GM18519 (cell line): ENCODE measurements around the gene CC2D1A.

Source experiments
- ATAC-seq: cut with Tn5 transposase; IDR thresholded peaks from one replicate; pipeline ENCODE4 v1.9.1; 2021; ENCODE audit warnings: mild to moderate bottlenecking, moderate library complexity; ENCODE audit not compliant: unreplicated experiment, low FRiP score

Gene CC2D1A

GRCh38 chr19:13876834-13877233, 29.2 kb upstream of the CC2D1A start, which contains the start of gene NANOS3:
TSS of gene NANOS3 (plus strand) at chr19:13877134. CDS start at chr19:13877249, 115 bp downstream.
- no peak for ATAC-seq

DNA sequence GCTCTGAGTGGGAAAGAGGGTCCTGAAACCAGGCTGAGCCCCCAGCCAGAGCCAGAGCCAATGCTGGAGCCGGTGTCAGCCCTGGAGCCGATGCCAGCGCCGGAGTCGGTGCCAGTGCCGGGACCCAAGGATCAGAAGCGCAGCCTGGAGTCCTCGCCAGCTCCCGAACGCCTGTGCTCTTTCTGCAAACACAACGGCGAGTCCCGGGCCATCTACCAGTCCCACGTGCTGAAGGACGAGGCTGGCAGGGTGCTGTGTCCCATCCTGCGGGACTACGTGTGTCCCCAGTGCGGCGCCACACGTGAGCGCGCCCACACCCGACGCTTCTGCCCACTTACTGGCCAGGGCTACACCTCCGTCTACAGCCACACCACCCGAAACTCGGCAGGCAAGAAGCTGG, 28.7 kb upstream of the CC2D1A start:
- ATAC-seq: no peak

DNA sequence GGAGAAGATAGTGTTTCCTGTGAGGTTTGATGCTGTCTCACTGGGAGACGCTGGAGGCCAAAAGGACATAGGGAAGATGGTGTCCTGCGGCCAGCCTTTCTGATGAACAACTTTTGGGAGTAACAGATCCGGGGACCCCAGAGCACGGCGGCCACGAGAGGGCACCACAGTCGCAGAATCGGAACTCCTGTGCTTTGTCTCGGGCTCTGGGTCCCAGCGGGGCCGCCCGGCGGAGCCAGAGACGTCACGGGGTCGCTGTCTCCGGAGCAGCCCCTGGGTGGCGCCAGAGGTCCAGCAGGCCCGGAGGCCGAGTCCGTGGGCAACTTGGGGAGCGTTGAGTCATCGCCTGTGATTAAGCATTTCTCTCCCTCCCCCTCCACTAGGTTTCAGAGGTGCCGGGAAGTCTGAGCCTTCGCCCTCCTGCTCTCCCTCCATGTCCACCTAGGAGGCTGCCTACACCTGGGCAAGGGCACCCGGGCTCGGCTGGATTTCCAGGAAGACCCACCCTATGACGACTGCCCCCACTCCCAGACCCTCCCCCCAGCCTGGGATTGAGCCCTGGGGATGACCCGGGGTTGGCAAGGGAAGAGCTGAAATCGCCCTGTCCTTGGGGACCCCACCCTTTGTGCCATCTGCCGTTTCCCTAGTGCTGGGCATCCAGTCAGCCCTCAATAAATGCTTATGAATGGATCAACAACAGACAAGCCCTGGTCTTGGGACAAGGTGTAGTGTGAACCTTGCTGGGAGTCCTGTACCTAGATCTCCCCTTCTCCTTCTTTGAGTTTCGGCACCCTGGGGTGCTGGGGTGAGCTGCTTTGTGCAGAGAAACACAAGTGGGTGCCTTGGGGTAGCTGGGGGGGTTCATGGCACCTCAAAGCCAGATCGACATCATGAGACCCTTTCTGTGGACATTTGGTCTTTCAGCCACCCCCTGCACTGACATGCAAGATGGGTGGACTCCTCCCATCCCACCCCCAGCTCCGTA, 25.6 kb upstream of the CC2D1A start:
- peak; percentile 45 for ATAC-seq

GRCh38 chr19:13881251-13881691, 24.7 kb upstream of the CC2D1A start:
- no peak for ATAC-seq

GRCh38 chr19:13881692-13882418, 24.1 kb upstream of the CC2D1A start:
- ATAC-seq: no peak

DNA sequence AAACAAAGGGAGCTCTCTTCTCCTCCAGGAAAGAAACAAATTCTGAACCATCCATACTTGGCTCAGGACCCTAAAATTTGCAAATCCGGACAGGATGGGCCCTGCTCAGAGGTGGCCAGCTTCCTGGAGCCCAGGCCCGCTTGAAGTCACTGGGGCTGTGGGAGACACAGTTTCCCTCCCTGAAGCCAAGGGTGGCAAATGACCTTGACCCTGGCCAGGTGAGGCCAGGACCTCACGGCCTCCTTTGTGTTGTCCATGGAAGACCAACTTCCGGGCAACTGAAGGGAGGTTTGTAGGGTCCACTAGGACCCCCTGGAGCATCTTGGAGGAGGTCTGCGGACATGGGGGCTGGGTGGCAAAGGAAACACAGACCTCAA, 23.6 kb upstream of the CC2D1A start:
- no peak for ATAC-seq

GRCh38 chr19:13882836-13883235, 23.2 kb upstream of the CC2D1A start:
- ATAC-seq: no peak

DNA sequence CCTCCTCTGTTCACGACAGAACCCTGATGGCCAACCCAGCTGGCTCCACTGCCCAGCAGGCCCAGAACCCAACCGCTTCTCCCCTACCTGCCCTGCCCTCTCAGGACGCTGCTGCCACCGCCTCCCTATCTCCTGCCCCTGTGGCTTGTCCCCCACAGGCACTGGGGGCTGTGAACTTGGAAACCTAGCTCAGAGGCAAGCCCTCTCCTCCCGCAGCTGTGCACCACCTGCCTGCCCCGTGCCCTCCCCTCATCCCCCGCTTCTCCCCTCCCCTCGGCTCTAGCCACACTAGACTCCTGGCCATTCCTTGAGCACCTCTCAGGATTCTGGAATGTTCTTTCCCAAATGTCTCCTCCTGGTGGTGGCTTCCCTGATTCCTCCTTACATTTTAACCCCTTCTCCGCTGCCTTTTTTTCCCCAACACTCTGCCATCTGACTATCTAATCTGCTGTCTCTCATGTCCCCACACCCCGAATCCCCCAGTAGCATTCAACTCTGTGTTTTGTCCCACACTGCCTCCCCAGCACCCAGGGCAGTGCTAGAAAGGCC, 22.4 kb upstream of the CC2D1A start:
- ATAC-seq: no peak

DNA sequence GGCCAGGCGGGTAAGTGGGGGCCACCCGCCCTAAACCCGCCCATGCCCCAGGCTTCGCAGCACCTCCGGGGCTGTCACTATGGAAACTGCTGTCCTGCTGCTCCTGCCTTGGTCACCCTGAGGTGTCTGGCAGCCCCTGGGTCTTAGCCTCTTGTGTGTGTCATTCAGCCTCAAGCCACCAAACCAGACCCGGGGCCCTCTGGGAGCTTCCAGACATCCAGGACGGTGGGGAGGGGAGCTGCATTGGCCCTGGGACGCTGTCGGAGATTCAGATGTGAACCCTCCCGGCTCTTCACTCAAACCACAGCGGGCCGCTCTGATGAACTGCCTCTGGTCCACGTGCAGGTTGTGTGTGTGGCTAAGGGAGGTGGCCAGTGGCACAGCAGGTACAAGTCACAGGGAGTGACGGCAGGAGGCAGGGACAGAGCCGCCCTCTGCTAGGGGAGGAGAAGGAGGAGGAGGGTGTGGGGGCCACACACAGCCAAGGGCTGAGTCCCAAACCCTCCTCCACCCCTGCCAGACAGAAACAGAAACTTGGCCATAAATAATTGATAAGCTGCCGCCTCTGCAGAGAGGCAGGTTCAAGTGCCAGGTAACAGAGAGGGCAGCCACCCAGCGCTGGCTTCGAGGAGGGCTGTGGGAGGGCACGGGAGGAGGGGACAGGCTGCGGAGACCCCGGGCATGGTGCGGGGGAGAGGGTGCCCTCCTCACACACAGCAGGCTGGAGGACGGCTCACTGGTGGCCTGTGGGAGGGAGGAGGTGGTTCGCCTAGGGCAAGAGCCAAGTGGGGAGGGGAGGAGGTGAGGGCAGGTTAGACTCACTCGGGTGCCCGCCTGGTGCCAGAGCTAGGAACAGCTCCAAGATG, 21.0 kb upstream of the CC2D1A start:
- ATAC-seq: no peak

- no peak for ATAC-seq
These were observed 20.1 kb upstream of the CC2D1A start for GRCh38 chr19:13885826-13886365.

DNA sequence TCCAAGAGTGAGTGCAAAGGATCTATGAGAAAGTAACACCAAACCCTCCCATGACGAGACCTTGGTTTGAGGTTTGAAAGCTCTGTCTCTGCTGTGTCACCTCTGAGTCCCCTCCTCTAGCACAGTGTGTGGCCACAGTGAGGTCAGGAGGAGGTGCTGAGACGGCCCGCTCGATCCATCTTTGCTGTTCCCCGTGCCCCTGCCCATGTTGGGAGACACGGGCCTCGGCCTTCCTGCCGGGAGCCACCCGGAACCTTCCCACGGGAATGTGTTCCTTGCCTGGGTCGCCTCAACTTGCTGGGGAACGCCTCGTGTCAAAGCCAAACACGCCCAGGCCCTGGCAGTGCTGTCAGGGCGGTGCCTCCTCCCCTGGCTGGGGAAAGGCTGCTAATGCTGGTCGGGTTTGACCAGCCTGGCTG, 19.0 kb upstream of the CC2D1A start:
- no peak for ATAC-seq

- ATAC-seq: no peak
These were observed 18.5 kb upstream of the CC2D1A start for GRCh38 chr19:13887517-13887916.

GRCh38 chr19:13888281-13888680, 17.7 kb upstream of the CC2D1A start:
- no peak for ATAC-seq

GRCh38 chr19:13890136-13890535, 15.9 kb upstream of the CC2D1A start:
- ATAC-seq: no peak

- no peak for ATAC-seq
These were observed 13.1 kb upstream of the CC2D1A start for GRCh38 chr19:13892870-13893269.

GRCh38 chr19:13894552-13894951, 11.4 kb upstream of the CC2D1A start:
- no peak for ATAC-seq

- ATAC-seq: no peak
These were observed 9.8 kb upstream of the CC2D1A start for GRCh38 chr19:13896227-13896626.

- no peak for ATAC-seq
These were observed 6.6 kb upstream of the CC2D1A start for GRCh38 chr19:13899393-13899792.

GRCh38 chr19:13899912-13900584, 6.0 kb upstream of the CC2D1A start:
- ATAC-seq: no peak
